ENCODE data around the gene TRANK1.

GRCh38 chr3:36840453-36840921 is 104.4 kb downstream of the TRANK1 start:
- no peak for TF ChIP-seq EZH2phosphoT487 (IDR thresholded peaks at IDR 0.05; ENCODE audit: borderline replicate concordance)
- no peak for TF ChIP-seq CTCF (IDR thresholded peaks at IDR 0.05 in 2 of 3, conservative IDR thresholded peaks at IDR 0.05 in 1 of 3; ENCODE audit: borderline replicate concordance in 1 of 3, insufficient read depth in 1 of 3, low read depth in 2 of 3, low read length in 2 of 3)
- TF ChIP-seq POLR2A (IDR thresholded peaks at IDR 0.05; ENCODE audit: borderline replicate concordance, extremely low read depth, insufficient read depth, insufficient read length) = no peak
- no peak for TF ChIP-seq RAD21 (IDR thresholded peaks at IDR 0.05; ENCODE audit: low read depth)
- TF ChIP-seq TCF7L2 (IDR thresholded peaks at IDR 0.05; ENCODE audit: borderline replicate concordance, extremely low read depth, insufficient read depth, insufficient read length) = no peak
- TF ChIP-seq FOSL1 (IDR thresholded peaks at IDR 0.05; ENCODE audit: low read depth) = no peak
- TF ChIP-seq EZH2 (IDR thresholded peaks at IDR 0.05) = no peak
- TF ChIP-seq POLR2AphosphoS5 (IDR thresholded peaks at IDR 0.05; ENCODE audit: low read depth, low read length) = no peak
- TF ChIP-seq ZNF274 (IDR thresholded peaks at IDR 0.05; ENCODE audit: low read depth, low read length) = no peak
- no peak for TF ChIP-seq EGR1 (IDR thresholded peaks at IDR 0.05; ENCODE audit: low read depth)
